DND-41 (cell line): Measurements from ENCODE around the gene NOXA1.

Experiments used
- EZH2 ChIP-seq: IDR thresholded peaks from 3 replicates; pipeline ENCODE4 v1.6.1; 2012; ENCODE audit warnings: borderline replicate concordance, low read depth, mild to moderate bottlenecking, moderate library complexity, low read length, inconsistent platforms; ENCODE audit not compliant: severe bottlenecking
- TF ChIP-seq, protein P1 (sequence below): IDR thresholded peaks from 2 replicates; pipeline ENCODE4 v1.5.1; 2012; ENCODE audit warnings: borderline replicate concordance, low read length, moderate library complexity, mild to moderate bottlenecking; ENCODE audit not compliant: poor library complexity, severe bottlenecking; ENCODE audit errors: extremely low read depth

DNA sequence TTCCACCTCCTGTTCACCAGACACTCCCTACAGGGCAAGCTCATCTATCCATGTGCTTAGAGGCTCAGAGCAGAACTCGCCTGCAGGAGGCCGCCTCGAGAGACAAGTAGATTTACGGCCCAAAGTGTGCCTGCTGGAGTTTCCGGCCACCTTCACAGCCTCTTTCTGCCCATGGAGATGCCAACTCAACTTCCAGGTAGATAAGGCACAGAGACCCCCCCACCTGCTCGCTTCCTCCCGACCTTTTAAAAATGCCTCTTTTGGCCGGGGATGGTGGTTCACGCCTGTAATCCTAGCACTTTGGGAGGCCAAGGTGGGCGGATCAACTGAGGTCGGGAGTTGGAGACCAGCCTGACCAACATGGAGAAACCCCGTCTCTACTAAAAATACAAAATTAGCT lies 46.8 kb upstream of the NOXA1 start:
- TF ChIP-seq, protein P1, sequence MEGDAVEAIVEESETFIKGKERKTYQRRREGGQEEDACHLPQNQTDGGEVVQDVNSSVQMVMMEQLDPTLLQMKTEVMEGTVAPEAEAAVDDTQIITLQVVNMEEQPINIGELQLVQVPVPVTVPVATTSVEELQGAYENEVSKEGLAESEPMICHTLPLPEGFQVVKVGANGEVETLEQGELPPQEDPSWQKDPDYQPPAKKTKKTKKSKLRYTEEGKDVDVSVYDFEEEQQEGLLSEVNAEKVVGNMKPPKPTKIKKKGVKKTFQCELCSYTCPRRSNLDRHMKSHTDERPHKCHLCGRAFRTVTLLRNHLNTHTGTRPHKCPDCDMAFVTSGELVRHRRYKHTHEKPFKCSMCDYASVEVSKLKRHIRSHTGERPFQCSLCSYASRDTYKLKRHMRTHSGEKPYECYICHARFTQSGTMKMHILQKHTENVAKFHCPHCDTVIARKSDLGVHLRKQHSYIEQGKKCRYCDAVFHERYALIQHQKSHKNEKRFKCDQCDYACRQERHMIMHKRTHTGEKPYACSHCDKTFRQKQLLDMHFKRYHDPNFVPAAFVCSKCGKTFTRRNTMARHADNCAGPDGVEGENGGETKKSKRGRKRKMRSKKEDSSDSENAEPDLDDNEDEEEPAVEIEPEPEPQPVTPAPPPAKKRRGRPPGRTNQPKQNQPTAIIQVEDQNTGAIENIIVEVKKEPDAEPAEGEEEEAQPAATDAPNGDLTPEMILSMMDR: no peak
- no peak for TF ChIP-seq EZH2
